Left renal cortex interstitium (tissue), 4 donors: ENCODE data around the gene NELL1. TPM values are rescaled to one million over a fixed set of nuclear protein-coding genes. Genes with fewer than 3 reads are reported as not detected.

Source experiments
- DNase-seq, 4 donors: peaks; one replicate each; pipeline ENCODE4 v3.0.0-alpha.2; 2013; ENCODE audit warnings: low read depth in 4 of 4, low spot score in 2 of 4, missing footprints in 1 of 4
- polyA plus RNA-seq, 4 donors: library from polyadenylated mRNA; unstranded; fragments of 120-200 nt; gene quantifications; one replicate each; pipeline ENCODE4 v1.2.1, GENCODE V29; 2013; ENCODE audit not compliant: insufficient read length in 4 of 4

The NELL1 gene
- polyA plus RNA-seq, 4 donors = 1.5 to 4.4 (median 2.6) TPM

- no peak for DNase-seq
Observed at GRCh38 chr11:21398195-21398594, 728.8 kb downstream of the NELL1 start.

- no peak for DNase-seq
Observed at GRCh38 chr11:21401496-21401895, 732.1 kb downstream of the NELL1 start.

- DNase-seq = no peak
Observed at GRCh38 chr11:21402274-21402673, 732.9 kb downstream of the NELL1 start.

GRCh38 chr11:21403069-21403468 is 733.7 kb downstream of the NELL1 start:
- DNase-seq = no peak

GRCh38 chr11:21405422-21405821 is 736.0 kb downstream of the NELL1 start:
- no peak for DNase-seq

GRCh38 chr11:21410513-21410912 is 741.1 kb downstream of the NELL1 start:
- DNase-seq = no peak

GRCh38 chr11:21411104-21411503 is 741.7 kb downstream of the NELL1 start:
- no peak for DNase-seq

- no peak for DNase-seq
Observed at GRCh38 chr11:21411597-21411996, 742.2 kb downstream of the NELL1 start.

GRCh38 chr11:21412652-21413383 is 743.4 kb downstream of the NELL1 start:
- DNase-seq = no peak

- DNase-seq = no peak
Observed at GRCh38 chr11:21414953-21415352, 745.6 kb downstream of the NELL1 start.

GRCh38 chr11:21415606-21416005 is 746.2 kb downstream of the NELL1 start:
- DNase-seq = no peak

GRCh38 chr11:21421711-21422329 is 752.4 kb downstream of the NELL1 start:
- DNase-seq = no peak

- DNase-seq = no peak
Observed at GRCh38 chr11:21426931-21427330, 757.5 kb downstream of the NELL1 start.

- no peak for DNase-seq
Observed at GRCh38 chr11:21427726-21428125, 758.3 kb downstream of the NELL1 start.

- DNase-seq = no peak
Observed at GRCh38 chr11:21428796-21429195, 759.4 kb downstream of the NELL1 start.

- no peak for DNase-seq
Observed at GRCh38 chr11:21429401-21429800, 760.0 kb downstream of the NELL1 start.

- no peak for DNase-seq
Observed at GRCh38 chr11:21430537-21430936, 761.2 kb downstream of the NELL1 start.

GRCh38 chr11:21446939-21447590 is 777.7 kb downstream of the NELL1 start:
- DNase-seq = no peak

GRCh38 chr11:21447871-21448270 is 778.5 kb downstream of the NELL1 start:
- no peak for DNase-seq

- DNase-seq = no peak
Observed at GRCh38 chr11:21456186-21456585, 786.8 kb downstream of the NELL1 start.

GRCh38 chr11:21460082-21460481 is 790.7 kb downstream of the NELL1 start:
- DNase-seq = no peak

GRCh38 chr11:21461701-21462100 is 792.3 kb downstream of the NELL1 start:
- DNase-seq = no peak
